Spleen (tissue), 7 donors: ENCODE data around the gene TOX3.

Source experiments
- POLR2A ChIP-seq, 3 donors: fragments of 450-650 bp; IDR thresholded peaks; one replicate each; pipeline ENCODE4 v1.5.1; 2017; ENCODE audit warnings: antibody characterized with exemption in 3 of 3, mild to moderate bottlenecking in 1 of 3
- POLR2AphosphoS5 ChIP-seq, 3 donors: sonication (generic); formaldehyde crosslinking; IDR thresholded peaks; one replicate each; pipeline ENCODE4 v1.5.1; 2017; ENCODE audit warnings: antibody characterized with exemption in 3 of 3
- TF ChIP-seq, protein P1 (sequence below), 11 experiments: fragments of 200-600 bp in 7 of 11; fragments of 450-650 bp in 4 of 11; sonication (generic) in 4 of 11; IDR thresholded peaks in 8 of 11; conservative IDR thresholded peaks in 3 of 11; 1 replicate in 7 of 11; 2 replicates in 4 of 11; pipeline versions ENCODE4 v1.4.0 to v1.8.0; 2016 to 2021; ENCODE audit warnings: antibody characterized with exemption in 11 of 11, inconsistent platforms in 4 of 11, mild to moderate bottlenecking in 1 of 11
- donor health status: DM: no; HTN: no; CAD: no; lungs with moderate emphysema.
- donor health status: DM: no; HTN: no; CAD: no.
- donor health status: DM: no; HTN: no; CAD: no.

DNA sequence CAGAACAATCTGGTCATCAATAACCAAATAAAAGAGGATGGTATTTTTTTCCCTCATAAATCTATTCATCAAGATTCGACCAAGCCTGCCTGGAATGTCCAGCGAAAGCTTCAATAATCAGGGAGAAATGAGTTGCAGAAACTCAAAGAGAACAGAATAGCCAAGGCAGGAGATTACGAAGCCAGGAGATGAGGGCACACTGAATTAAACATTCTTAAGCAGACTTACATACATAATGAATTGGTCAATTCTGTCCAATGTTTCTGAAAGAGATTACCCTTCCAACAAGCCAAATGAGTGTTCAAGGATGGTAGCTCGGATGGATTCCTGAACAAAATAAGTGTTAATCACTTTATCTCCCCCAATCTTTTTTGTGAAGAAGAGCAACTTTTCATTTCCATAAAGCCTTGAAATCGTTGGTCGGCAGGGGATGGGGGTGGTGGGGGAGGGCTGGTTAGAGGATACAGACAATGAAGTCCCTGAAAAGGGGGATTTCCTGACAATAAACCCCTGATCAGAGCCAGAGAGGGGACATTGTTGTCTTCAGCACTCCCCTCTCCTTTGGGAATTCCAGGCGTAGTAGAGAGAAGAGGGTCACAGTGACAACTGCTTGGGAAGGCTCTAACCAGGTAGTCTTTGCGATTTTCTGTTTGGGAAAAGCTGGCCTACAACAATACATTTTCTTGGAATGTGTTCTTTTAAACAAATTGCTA, 20.7 kb downstream of the TOX3 start:
- TF ChIP-seq POLR2A (IDR thresholded peaks at IDR 0.05) (no peak), POLR2AphosphoS5 (IDR thresholded peaks at IDR 0.05) (no peak)
- TF ChIP-seq, protein P1, sequence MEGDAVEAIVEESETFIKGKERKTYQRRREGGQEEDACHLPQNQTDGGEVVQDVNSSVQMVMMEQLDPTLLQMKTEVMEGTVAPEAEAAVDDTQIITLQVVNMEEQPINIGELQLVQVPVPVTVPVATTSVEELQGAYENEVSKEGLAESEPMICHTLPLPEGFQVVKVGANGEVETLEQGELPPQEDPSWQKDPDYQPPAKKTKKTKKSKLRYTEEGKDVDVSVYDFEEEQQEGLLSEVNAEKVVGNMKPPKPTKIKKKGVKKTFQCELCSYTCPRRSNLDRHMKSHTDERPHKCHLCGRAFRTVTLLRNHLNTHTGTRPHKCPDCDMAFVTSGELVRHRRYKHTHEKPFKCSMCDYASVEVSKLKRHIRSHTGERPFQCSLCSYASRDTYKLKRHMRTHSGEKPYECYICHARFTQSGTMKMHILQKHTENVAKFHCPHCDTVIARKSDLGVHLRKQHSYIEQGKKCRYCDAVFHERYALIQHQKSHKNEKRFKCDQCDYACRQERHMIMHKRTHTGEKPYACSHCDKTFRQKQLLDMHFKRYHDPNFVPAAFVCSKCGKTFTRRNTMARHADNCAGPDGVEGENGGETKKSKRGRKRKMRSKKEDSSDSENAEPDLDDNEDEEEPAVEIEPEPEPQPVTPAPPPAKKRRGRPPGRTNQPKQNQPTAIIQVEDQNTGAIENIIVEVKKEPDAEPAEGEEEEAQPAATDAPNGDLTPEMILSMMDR (IDR thresholded peaks at IDR 0.05 in 8 of 11, conservative IDR thresholded peaks at IDR 0.05 in 3 of 11): no peak
